WTC11 (cell line): Measurements from ENCODE around the gene GNB5. TPM values are rescaled to one million over a fixed set of nuclear protein-coding genes. Genes with fewer than 3 reads are reported as not detected.

Source experiments
- ATAC-seq: fragments of 200-7000 bp; cut with Tn5 transposase; 2 replicates; pipeline ENCODE4 v1.10.0; 2021; ENCODE audit warnings: mild to moderate bottlenecking, moderate library complexity
- CTCF ChIA-PET: fragments of 300-600 bp; sonication (Branson Sonifier 250); formaldehyde crosslinking; loops from one replicate; lab custom pipeline; 2021; ENCODE audit warnings: antibody characterized with exemption; lab: Charles Lee
- POLR2A ChIA-PET: fragments of 350-600 bp; sonication (Branson Sonifier 250); formaldehyde crosslinking; loops from one replicate; lab custom pipeline; 2021; ENCODE audit warnings: antibody characterized with exemption; lab: Charles Lee
- DNase-seq: peaks from one replicate; pipeline ENCODE4 v3.0.0; 2021; ENCODE audit warnings: low spot score
- H3K27ac Mint-ChIP-seq: 2 replicates; pipeline ENCODE4 v1.8.0; 2021; ENCODE audit warnings: mixed read lengths
- H3K27me3 Mint-ChIP-seq: 2 replicates; pipeline ENCODE4 v1.8.0; 2021; ENCODE audit warnings: low read depth, mild to moderate bottlenecking, moderate library complexity, mixed read lengths
- H3K36me3 Mint-ChIP-seq: 2 replicates; pipeline ENCODE4 v1.8.0; 2021; ENCODE audit warnings: mixed read lengths
- H3K4me1 Mint-ChIP-seq: 2 replicates; pipeline ENCODE4 v1.8.0; 2022; ENCODE audit warnings: mixed read lengths
- H3K4me3 Mint-ChIP-seq: 2 replicates; pipeline ENCODE4 v1.8.0; 2021; ENCODE audit warnings: mild to moderate bottlenecking, moderate library complexity, mixed read lengths
- H3K9me3 Mint-ChIP-seq: 2 replicates; pipeline ENCODE4 v1.8.0; 2021; ENCODE audit warnings: mixed read lengths
- AR ChIP-seq: fragments of 250-450 bp; sonication (Bioruptor Pico); IDR thresholded peaks from 2 replicates; pipeline ENCODE4 v1.9.0; 2021; ENCODE audit warnings: mild to moderate bottlenecking
- E2F1 ChIP-seq: sonication (generic); formaldehyde crosslinking; IDR thresholded peaks from 2 replicates; pipeline ENCODE4 v1.8.0; 2022; ENCODE audit warnings: mild to moderate bottlenecking, missing genetic modification reagents
- FOXK1 ChIP-seq: sonication (generic); formaldehyde crosslinking; IDR thresholded peaks from 2 replicates; pipeline ENCODE4 v1.8.0; 2022; ENCODE audit warnings: mild to moderate bottlenecking, moderate library complexity, missing genetic modification reagents
- GRHL2 ChIP-seq: fragments of 250-450 bp; sonication (Bioruptor Pico); IDR thresholded peaks from 2 replicates; pipeline ENCODE4 v1.8.0; 2022; ENCODE audit warnings: mild to moderate bottlenecking, moderate library complexity; ENCODE audit not compliant: insufficient replicate concordance, severe bottlenecking
- NR3C1 ChIP-seq: sonication (generic); formaldehyde crosslinking; conservative IDR thresholded peaks from 2 replicates; pipeline ENCODE4 v1.8.1; 2023; ENCODE audit warnings: low read depth, mild to moderate bottlenecking, missing genetic modification reagents
- RELA ChIP-seq: sonication (generic); formaldehyde crosslinking; IDR thresholded peaks from 2 replicates; pipeline ENCODE4 v1.8.1; 2022; ENCODE audit warnings: missing genetic modification reagents, mild to moderate bottlenecking, borderline replicate concordance
- SMAD4 ChIP-seq: sonication (generic); formaldehyde crosslinking; IDR thresholded peaks from 2 replicates; pipeline ENCODE4 v1.8.0; 2022; ENCODE audit warnings: mild to moderate bottlenecking, missing genetic modification reagents
- TEAD1 ChIP-seq: sonication (generic); formaldehyde crosslinking; IDR thresholded peaks from 2 replicates; pipeline ENCODE4 v1.8.0; 2022; ENCODE audit warnings: mild to moderate bottlenecking, missing genetic modification reagents
- ZBTB21 ChIP-seq: sonication (generic); formaldehyde crosslinking; IDR thresholded peaks from 2 replicates; pipeline ENCODE4 v1.8.1; 2023; ENCODE audit warnings: mild to moderate bottlenecking, missing genetic modification reagents, borderline replicate concordance
- ZNF121 ChIP-seq: sonication (generic); formaldehyde crosslinking; IDR thresholded peaks from 2 replicates; pipeline ENCODE4 v1.8.0; 2023; ENCODE audit warnings: missing genetic modification reagents
- ZNF138 ChIP-seq: sonication (generic); formaldehyde crosslinking; conservative IDR thresholded peaks from 2 replicates; pipeline ENCODE4 v1.8.1; 2022; ENCODE audit warnings: mild to moderate bottlenecking, moderate library complexity, missing genetic modification reagents
- ZNF232 ChIP-seq: sonication (generic); formaldehyde crosslinking; IDR thresholded peaks from 2 replicates; pipeline ENCODE4 v1.8.0; 2022; ENCODE audit warnings: mild to moderate bottlenecking, missing genetic modification reagents
- ZNF671 ChIP-seq: fragments of 250-450 bp; sonication (Bioruptor Pico); IDR thresholded peaks from 2 replicates; pipeline ENCODE4 v1.8.0; 2021; ENCODE audit warnings: mild to moderate bottlenecking
- total RNA-seq: library from RNA; stranded (reverse); gene quantifications from 3 replicates; pipeline ENCODE4 v1.2.3, GENCODE V29; 2021
- TF ChIP-seq, protein P1 (sequence below): fragments of 250-450 bp; sonication (Bioruptor Pico); conservative IDR thresholded peaks from 2 replicates; pipeline ENCODE4 v1.9.0; 2021; ENCODE audit warnings: mild to moderate bottlenecking
- TF ChIP-seq, protein P2 (sequence below): sonication (generic); formaldehyde crosslinking; conservative IDR thresholded peaks from 2 replicates; pipeline ENCODE4 v1.8.1; 2023; ENCODE audit warnings: mild to moderate bottlenecking, low read depth, missing genetic modification reagents, moderate library complexity
- TF ChIP-seq, protein P3 (sequence below): sonication (generic); formaldehyde crosslinking; IDR thresholded peaks from 2 replicates; pipeline ENCODE4 v1.8.1; 2022; ENCODE audit warnings: low read depth, mild to moderate bottlenecking, moderate library complexity, missing genetic modification reagents, borderline replicate concordance
- TF ChIP-seq, protein P4 (sequence below): sonication (generic); formaldehyde crosslinking; IDR thresholded peaks from 2 replicates; pipeline ENCODE4 v1.8.0; 2023; ENCODE audit warnings: mild to moderate bottlenecking, missing genetic modification reagents
- TF ChIP-seq, protein P5 (sequence below): sonication (generic); formaldehyde crosslinking; IDR thresholded peaks from 2 replicates; pipeline ENCODE4 v1.8.0; 2022; ENCODE audit warnings: mild to moderate bottlenecking, missing genetic modification reagents
- TF ChIP-seq, protein P6 (sequence below): sonication (generic); formaldehyde crosslinking; IDR thresholded peaks from 2 replicates; pipeline ENCODE4 v1.8.0; 2022; ENCODE audit warnings: mild to moderate bottlenecking, missing genetic modification reagents
- TF ChIP-seq, protein P7 (sequence below): sonication (generic); formaldehyde crosslinking; IDR thresholded peaks from 2 replicates; pipeline ENCODE4 v1.8.1; 2022; ENCODE audit warnings: mild to moderate bottlenecking, missing genetic modification reagents, moderate library complexity, borderline replicate concordance

GNB5 gene
- total RNA-seq, 1 experiment from 2014 or later, result 37.0 TPM

DNA sequence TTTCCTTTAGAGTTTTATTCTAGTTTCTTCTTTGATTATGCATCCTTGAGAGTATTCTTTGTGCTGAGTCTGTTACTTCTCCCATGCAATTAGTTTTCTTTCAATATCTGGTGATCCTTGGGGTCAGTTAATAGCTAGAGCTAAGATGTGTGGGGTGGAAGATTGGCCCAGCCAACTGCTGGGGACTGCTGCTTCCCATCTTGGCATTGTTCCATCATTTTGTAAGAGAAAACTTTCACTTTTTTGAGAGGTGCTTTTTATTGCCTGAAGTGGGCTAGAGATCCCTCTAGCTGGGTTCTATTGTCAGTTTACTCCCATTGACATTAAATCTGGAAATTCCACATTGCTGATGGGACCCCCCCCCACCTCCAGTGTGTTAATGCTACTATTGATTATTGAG is 94.0 kb downstream of the GNB5 start:
- POLR2A ChIA-PET, result no interaction called here
- TF ChIP-seq, protein P1, sequence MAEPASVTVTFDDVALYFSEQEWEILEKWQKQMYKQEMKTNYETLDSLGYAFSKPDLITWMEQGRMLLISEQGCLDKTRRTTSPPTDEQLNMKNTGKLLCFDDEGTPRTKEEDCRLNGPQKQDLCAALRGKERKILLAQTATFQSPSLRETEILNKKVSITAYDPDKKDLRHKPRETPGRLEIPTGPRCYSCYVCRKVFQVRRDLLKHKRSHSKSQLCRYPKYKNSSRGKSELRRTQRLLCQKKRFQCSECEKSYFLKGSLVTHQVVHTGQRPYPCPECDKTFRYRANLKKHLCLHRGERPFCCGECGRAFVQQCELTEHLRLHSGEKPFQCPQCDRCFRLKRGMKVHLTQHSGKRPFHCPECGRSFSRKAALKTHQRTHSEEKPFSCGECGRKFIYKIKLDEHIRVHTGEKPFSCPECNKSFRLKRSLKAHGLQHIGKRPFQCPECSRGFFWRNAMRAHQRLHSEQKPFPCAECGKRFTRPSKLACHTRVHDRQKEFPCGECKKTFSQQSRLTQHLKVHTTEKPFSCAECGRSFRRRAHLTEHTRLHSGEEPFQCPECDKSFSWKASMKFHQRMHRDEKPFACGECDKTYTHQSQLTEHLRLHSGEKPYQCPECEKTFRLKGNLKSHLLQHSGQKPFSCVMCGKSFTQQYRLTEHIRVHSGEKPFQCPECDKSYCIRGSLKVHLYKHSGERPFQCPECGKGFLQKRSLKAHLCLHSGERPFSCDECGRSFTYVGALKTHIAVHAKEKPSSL (CRISPR knock-in tag), result no peak
- TF ChIP-seq RELA (CRISPR knock-in tag) (no peak), GRHL2 (CRISPR knock-in tag) (no peak), ZBTB21 (no peak), ZNF232 (CRISPR knock-in tag) (no peak), SMAD4 (CRISPR knock-in tag) (no peak), E2F1 (no peak), AR (CRISPR knock-in tag) (no peak), ZNF121 (CRISPR knock-in tag) (no peak), NR3C1 (CRISPR knock-in tag) (no peak), ZNF671 (CRISPR knock-in tag) (no peak), ZNF138 (no peak), FOXK1 (CRISPR knock-in tag) (no peak), TEAD1 (CRISPR knock-in tag) (no peak)
- TF ChIP-seq, protein P2, sequence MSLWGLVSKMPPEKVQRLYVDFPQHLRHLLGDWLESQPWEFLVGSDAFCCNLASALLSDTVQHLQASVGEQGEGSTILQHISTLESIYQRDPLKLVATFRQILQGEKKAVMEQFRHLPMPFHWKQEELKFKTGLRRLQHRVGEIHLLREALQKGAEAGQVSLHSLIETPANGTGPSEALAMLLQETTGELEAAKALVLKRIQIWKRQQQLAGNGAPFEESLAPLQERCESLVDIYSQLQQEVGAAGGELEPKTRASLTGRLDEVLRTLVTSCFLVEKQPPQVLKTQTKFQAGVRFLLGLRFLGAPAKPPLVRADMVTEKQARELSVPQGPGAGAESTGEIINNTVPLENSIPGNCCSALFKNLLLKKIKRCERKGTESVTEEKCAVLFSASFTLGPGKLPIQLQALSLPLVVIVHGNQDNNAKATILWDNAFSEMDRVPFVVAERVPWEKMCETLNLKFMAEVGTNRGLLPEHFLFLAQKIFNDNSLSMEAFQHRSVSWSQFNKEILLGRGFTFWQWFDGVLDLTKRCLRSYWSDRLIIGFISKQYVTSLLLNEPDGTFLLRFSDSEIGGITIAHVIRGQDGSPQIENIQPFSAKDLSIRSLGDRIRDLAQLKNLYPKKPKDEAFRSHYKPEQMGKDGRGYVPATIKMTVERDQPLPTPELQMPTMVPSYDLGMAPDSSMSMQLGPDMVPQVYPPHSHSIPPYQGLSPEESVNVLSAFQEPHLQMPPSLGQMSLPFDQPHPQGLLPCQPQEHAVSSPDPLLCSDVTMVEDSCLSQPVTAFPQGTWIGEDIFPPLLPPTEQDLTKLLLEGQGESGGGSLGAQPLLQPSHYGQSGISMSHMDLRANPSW, result no peak
- TF ChIP-seq, protein P3, sequence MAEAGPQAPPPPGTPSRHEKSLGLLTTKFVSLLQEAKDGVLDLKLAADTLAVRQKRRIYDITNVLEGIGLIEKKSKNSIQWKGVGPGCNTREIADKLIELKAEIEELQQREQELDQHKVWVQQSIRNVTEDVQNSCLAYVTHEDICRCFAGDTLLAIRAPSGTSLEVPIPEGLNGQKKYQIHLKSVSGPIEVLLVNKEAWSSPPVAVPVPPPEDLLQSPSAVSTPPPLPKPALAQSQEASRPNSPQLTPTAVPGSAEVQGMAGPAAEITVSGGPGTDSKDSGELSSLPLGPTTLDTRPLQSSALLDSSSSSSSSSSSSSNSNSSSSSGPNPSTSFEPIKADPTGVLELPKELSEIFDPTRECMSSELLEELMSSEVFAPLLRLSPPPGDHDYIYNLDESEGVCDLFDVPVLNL (CRISPR knock-in tag), result no peak
- TF ChIP-seq, protein P4, sequence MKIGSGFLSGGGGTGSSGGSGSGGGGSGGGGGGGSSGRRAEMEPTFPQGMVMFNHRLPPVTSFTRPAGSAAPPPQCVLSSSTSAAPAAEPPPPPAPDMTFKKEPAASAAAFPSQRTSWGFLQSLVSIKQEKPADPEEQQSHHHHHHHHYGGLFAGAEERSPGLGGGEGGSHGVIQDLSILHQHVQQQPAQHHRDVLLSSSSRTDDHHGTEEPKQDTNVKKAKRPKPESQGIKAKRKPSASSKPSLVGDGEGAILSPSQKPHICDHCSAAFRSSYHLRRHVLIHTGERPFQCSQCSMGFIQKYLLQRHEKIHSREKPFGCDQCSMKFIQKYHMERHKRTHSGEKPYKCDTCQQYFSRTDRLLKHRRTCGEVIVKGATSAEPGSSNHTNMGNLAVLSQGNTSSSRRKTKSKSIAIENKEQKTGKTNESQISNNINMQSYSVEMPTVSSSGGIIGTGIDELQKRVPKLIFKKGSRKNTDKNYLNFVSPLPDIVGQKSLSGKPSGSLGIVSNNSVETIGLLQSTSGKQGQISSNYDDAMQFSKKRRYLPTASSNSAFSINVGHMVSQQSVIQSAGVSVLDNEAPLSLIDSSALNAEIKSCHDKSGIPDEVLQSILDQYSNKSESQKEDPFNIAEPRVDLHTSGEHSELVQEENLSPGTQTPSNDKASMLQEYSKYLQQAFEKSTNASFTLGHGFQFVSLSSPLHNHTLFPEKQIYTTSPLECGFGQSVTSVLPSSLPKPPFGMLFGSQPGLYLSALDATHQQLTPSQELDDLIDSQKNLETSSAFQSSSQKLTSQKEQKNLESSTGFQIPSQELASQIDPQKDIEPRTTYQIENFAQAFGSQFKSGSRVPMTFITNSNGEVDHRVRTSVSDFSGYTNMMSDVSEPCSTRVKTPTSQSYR (CRISPR knock-in tag), result no peak
- TF ChIP-seq, protein P5, sequence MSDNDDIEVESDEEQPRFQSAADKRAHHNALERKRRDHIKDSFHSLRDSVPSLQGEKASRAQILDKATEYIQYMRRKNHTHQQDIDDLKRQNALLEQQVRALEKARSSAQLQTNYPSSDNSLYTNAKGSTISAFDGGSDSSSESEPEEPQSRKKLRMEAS, result no peak
- TF ChIP-seq, protein P6, sequence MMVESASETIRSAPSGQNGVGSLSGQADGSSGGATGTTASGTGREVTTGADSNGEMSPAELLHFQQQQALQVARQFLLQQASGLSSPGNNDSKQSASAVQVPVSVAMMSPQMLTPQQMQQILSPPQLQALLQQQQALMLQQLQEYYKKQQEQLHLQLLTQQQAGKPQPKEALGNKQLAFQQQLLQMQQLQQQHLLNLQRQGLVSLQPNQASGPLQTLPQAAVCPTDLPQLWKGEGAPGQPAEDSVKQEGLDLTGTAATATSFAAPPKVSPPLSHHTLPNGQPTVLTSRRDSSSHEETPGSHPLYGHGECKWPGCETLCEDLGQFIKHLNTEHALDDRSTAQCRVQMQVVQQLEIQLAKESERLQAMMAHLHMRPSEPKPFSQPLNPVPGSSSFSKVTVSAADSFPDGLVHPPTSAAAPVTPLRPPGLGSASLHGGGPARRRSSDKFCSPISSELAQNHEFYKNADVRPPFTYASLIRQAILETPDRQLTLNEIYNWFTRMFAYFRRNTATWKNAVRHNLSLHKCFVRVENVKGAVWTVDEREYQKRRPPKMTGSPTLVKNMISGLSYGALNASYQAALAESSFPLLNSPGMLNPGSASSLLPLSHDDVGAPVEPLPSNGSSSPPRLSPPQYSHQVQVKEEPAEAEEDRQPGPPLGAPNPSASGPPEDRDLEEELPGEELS (CRISPR knock-in tag), result no peak
- TF ChIP-seq, protein P7, sequence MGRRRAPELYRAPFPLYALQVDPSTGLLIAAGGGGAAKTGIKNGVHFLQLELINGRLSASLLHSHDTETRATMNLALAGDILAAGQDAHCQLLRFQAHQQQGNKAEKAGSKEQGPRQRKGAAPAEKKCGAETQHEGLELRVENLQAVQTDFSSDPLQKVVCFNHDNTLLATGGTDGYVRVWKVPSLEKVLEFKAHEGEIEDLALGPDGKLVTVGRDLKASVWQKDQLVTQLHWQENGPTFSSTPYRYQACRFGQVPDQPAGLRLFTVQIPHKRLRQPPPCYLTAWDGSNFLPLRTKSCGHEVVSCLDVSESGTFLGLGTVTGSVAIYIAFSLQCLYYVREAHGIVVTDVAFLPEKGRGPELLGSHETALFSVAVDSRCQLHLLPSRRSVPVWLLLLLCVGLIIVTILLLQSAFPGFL (CRISPR knock-in tag), result no peak

More for the DNA sequence above, 94.0 kb downstream of the GNB5 start:
- Mint-ChIP-seq H3K27me3 (no peaks in the 10 kb centered on the region), H3K4me1 (no peaks in the 10 kb centered on the region), H3K27ac (no peak overlapping the region), H3K4me3 (no peak overlapping the region), H3K9me3 (peaks cover 5% of the 10 kb centered on the region; the same call in 1 of the 2 replicates), H3K36me3 (no peaks in the 10 kb centered on the region)
- DNase-seq, result no peak
- CTCF ChIA-PET, result interaction anchor here (0.8 to 0.9 kb wide), 2 partner anchors 15 to 18 kb away, joined by 3 to 4 read pairs; partner anchors contain the start of gene BCL2L10
- ATAC-seq, result no peak
